ENCODE data around the gene C17orf58.

The C17orf58 gene

DNA sequence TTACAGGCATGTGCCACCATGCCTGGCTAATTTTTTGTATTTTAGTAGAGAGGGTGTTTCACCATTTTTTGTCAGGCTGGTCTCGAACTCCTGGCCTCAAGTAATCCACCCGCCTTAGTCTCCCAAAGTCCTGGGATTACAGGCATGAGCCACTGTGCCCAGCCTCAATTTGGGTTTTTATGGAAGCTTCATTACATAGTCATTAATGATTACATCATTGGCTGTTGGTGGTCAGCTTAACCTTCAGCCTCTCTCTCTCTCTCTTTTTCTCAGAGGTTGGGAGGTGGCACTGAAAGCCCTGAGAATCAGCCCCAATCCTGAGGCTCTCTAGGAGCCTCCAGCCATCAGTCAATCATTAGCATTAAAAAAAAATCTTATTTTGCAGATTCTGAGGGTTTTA is 45.3 kb downstream of the C17orf58 start:
- no peak for DNase-seq

DNA sequence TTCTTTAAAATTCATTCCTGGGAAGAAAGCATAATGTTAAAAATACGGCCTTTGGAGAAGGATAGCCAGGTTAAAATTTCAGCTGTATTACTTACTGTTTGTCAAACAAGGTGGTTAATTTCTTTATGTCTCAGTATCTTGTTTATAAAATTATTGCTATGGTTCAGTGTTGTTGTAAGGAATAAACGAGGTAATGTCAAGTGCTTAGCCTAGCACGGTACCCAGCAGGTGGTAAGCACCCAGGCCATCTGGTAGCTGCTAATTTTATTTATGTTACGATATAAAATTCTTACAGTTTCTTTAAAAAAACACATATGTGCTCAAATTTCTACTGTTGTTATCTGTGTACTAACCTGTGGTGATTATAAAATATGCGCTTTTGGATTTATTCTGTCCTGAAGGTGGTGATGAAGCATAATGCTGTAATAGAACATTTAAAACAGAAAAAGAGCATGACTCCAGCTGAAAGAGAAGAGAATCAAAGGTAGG is 48.9 kb downstream of the C17orf58 start:
- no peak for DNase-seq

DNA sequence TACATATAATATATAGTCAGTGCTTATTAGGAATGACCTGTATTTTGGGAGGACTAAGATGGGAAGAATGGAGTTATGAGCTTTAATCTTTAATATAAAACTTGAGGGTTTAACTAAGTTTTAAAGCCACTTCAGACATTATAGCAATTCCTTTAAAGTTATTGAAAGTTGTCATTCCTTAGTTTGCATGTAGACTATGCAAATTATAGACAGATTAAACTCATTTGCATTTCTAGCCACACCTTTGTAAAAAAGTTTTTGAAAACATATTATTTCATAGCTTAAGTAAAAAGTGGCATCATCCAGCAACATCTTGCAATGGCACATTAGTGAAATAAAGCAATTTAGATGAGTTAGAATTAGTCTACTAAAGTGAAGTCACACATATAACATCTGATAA is 49.8 kb downstream of the C17orf58 start:
- no peak for DNase-seq

DNA sequence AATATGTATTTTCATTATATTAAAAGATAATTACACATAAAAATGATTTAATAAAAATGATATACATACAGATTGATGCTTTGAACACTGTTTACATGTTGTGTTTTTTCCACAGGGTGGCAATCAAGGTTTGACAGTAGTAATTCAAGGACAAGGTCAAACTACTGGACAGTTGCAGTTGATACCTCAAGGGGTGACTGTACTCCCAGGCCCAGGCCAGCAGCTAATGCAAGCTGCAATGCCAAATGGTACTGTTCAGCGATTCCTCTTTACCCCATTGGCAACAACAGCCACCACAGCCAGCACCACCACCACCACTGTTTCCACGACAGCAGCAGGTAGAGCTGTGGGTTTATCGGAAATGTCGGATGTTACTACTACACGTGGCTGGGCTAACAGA is 52.2 kb downstream of the C17orf58 start:
- DNase-seq: no peak

DNA sequence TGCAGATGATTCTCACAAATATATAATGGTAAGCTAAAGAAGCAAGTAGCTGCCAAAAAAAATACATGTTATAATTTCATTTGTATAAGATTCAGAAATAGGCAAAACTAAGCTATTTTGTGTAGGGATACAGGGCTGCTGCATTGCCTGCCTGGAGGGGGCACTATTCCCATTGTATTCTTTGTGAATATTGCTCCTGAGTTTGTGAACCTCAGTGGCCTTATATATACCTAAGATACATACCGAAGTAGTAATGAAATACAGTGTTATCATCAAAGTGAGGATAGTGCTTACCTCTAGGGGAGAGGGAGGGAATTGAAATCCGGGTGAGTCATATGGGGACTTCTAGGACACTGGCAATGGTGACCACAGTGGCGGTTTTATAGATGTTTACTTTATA is 53.5 kb downstream of the C17orf58 start:
- peak; percentile 13 for DNase-seq
